Measurements from ENCODE around the gene CD200. TPM values are rescaled to one million over a fixed set of nuclear protein-coding genes. Genes with fewer than 3 reads are reported as not detected.

CD200 gene
- total RNA-seq, 1 experiment from 2014 or later = not detected

DNA sequence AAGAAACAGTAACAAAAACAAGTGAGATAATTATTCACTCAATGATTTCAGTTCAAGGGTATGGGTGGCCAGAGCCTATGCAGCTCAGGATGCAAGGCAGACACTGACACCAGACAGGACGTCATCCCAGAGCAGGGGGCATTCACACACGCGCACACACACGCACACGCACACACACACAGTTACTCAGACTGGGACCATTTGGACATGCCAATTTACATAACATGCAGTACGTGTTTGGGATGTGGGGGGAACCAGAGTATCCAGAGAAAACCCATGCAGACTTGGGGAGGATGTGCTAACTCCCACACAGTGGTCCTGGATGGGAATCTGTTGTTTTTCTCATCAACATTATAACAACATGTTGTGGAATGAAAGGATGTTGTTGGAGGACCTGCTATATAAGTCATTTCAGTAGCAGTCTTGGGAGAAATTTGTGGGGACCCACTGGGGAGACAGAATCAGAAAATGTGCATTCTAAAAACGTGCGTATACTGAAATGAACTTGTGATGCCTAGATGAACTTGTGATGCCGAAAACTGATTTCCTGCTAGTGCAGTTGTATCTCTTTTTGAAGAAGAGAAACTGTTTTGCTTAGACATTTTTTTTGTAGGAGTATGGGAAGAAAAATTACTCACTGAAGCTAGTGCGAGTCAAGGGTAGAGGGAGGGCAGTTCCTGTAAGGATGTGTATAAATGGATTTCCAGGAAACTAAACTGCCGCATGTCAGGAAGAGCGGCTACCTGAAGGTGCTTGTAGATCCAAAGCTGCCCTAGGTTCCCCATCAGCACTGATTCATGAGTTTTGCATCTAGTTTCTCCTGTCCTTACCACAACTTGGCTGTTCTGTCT lies 25.2 kb downstream of the CD200 start:
- Histone ChIP-seq H3K4me1 (ENCODE audit: low read length) (no peaks in the 10 kb centered on the region), H2AFZ (ENCODE audit: low read length) (no peak overlapping the region), H3K9me3 (ENCODE audit: low read length) (no peaks in the 10 kb centered on the region), H3K36me3 (ENCODE audit: insufficient read depth, low read length) (no peaks in the 10 kb centered on the region), H4K20me1 (ENCODE audit: insufficient read depth, low read depth, low read length) (no peaks in the 10 kb centered on the region), H3K9ac (ENCODE audit: low read length) (no peak overlapping the region), H3K4me2 (ENCODE audit: low read depth, low read length, poor library complexity, severe bottlenecking) (no peak overlapping the region), H3K27ac (ENCODE audit: low read length) (no peak overlapping the region), H3K27me3 (ENCODE audit: low read length) (no peaks in the 10 kb centered on the region), H3K4me3 (ENCODE audit: low read length) (no peak overlapping the region; the same call in 1 of the 2 replicates), H3K9me2 (replicated peaks; ENCODE audit: insufficient read depth, low read length) (no peaks in the 10 kb centered on the region), H3K79me2 (ENCODE audit: low read length) (no peaks in the 10 kb centered on the region)
- DNase-seq = no peak

DNA sequence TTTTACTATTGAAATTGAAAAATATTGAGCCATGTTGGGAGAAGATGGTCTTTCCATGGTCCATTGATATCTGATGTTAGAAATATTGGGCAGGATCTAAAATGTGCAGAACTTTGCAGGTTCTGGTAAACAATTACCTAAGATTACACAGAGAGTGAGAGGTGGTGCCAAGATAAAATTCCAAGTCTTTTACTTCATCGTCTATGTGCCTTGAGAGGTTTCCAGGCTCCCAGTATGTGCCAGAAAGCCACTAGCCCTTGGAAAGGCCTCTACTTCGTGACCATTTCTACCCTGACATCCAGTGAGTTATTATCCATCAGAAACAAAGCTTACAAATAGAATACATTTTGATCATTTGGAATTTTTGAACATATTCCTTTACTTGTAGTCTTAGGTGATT lies 27.6 kb downstream of the CD200 start:
- H2AFZ ChIP-seq (ENCODE audit: low read length) = no peak overlapping the region
- no peak overlapping the region for H3K9ac ChIP-seq (ENCODE audit: low read length)
- H3K27me3 ChIP-seq (ENCODE audit: low read length) = no peaks in the 10 kb centered on the region
- no peaks in the 10 kb centered on the region for H3K79me2 ChIP-seq (ENCODE audit: low read length)
- H3K4me2 ChIP-seq (ENCODE audit: low read depth, low read length, poor library complexity, severe bottlenecking) = no peak overlapping the region
- no peak overlapping the region for H3K27ac ChIP-seq (ENCODE audit: low read length)
- H3K4me3 ChIP-seq (ENCODE audit: low read length) = no peak overlapping the region
- no peaks in the 10 kb centered on the region for H3K4me1 ChIP-seq (ENCODE audit: low read length)
- DNase-seq = no peak
- H4K20me1 ChIP-seq (ENCODE audit: insufficient read depth, low read depth, low read length) = no peaks in the 10 kb centered on the region
- no peaks in the 10 kb centered on the region for H3K36me3 ChIP-seq (ENCODE audit: insufficient read depth, low read length)
- no peaks in the 10 kb centered on the region for H3K9me2 ChIP-seq (replicated peaks; ENCODE audit: insufficient read depth, low read length)
- H3K9me3 ChIP-seq (ENCODE audit: low read length) = no peaks in the 10 kb centered on the region

DNA sequence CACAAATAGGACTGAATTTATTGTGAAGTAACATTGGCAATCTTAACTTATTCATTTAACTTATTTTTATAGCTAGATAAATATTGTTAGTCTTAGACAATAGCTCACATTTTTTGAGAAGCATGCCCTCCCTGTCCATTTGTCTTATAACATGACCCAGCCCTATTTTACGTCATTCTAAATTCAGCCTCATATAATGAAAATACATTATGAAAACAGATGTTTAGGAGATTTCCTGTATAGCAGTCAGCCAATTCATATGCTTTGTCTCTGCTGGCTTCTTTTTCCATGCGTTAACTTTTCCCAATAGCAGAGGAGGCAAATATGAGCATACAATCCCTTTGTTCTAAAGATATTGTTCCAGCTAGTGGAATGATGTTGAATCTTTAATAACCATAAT lies 29.3 kb downstream of the CD200 start:
- no peak overlapping the region for H3K9ac ChIP-seq (ENCODE audit: low read length)
- H3K4me1 ChIP-seq (ENCODE audit: low read length) = no peaks in the 10 kb centered on the region
- no peaks in the 10 kb centered on the region for H4K20me1 ChIP-seq (ENCODE audit: insufficient read depth, low read depth, low read length)
- no peaks in the 10 kb centered on the region for H3K27me3 ChIP-seq (ENCODE audit: low read length)
- H3K4me3 ChIP-seq (ENCODE audit: low read length) = no peak overlapping the region
- no peaks in the 10 kb centered on the region for H3K9me2 ChIP-seq (replicated peaks; ENCODE audit: insufficient read depth, low read length)
- no peaks in the 10 kb centered on the region for H3K9me3 ChIP-seq (ENCODE audit: low read length)
- no peaks in the 10 kb centered on the region for H3K36me3 ChIP-seq (ENCODE audit: insufficient read depth, low read length)
- no peak for DNase-seq
- H3K27ac ChIP-seq (ENCODE audit: low read length) = no peak overlapping the region
- no peak overlapping the region for H3K4me2 ChIP-seq (ENCODE audit: low read depth, low read length, poor library complexity, severe bottlenecking)
- no peaks in the 10 kb centered on the region for H3K79me2 ChIP-seq (ENCODE audit: low read length)
- H2AFZ ChIP-seq (ENCODE audit: low read length) = no peak overlapping the region

- Histone ChIP-seq H2AFZ (ENCODE audit: low read length) (no peak overlapping the region), H3K4me2 (ENCODE audit: low read depth, low read length, poor library complexity, severe bottlenecking) (no peak overlapping the region), H3K9me3 (ENCODE audit: low read length) (no peaks in the 10 kb centered on the region), H3K27me3 (ENCODE audit: low read length) (no peaks in the 10 kb centered on the region), H3K4me1 (ENCODE audit: low read length) (no peaks in the 10 kb centered on the region), H3K27ac (ENCODE audit: low read length) (no peak overlapping the region), H4K20me1 (ENCODE audit: insufficient read depth, low read depth, low read length) (no peaks in the 10 kb centered on the region), H3K4me3 (ENCODE audit: low read length) (no peak overlapping the region), H3K79me2 (ENCODE audit: low read length) (no peaks in the 10 kb centered on the region), H3K9ac (ENCODE audit: low read length) (no peak overlapping the region), H3K9me2 (replicated peaks; ENCODE audit: insufficient read depth, low read length) (no peaks in the 10 kb centered on the region), H3K36me3 (ENCODE audit: insufficient read depth, low read length) (no peaks in the 10 kb centered on the region)
- no peak for DNase-seq
These were observed 31.3 kb downstream of the CD200 start for GRCh38 chr3:112364291-112364690.

GRCh38 chr3:112365035-112365434 lies 32.1 kb downstream of the CD200 start:
- Histone ChIP-seq H3K9ac (ENCODE audit: low read length) (no peak overlapping the region), H2AFZ (ENCODE audit: low read length) (no peak overlapping the region), H3K4me2 (ENCODE audit: low read depth, low read length, poor library complexity, severe bottlenecking) (no peak overlapping the region), H3K4me1 (ENCODE audit: low read length) (no peaks in the 10 kb centered on the region), H3K27me3 (ENCODE audit: low read length) (no peaks in the 10 kb centered on the region), H3K27ac (ENCODE audit: low read length) (no peak overlapping the region), H4K20me1 (ENCODE audit: insufficient read depth, low read depth, low read length) (no peaks in the 10 kb centered on the region), H3K9me2 (replicated peaks; ENCODE audit: insufficient read depth, low read length) (no peaks in the 10 kb centered on the region), H3K79me2 (ENCODE audit: low read length) (no peaks in the 10 kb centered on the region), H3K9me3 (ENCODE audit: low read length) (no peaks in the 10 kb centered on the region), H3K4me3 (ENCODE audit: low read length) (no peak overlapping the region), H3K36me3 (ENCODE audit: insufficient read depth, low read length) (no peaks in the 10 kb centered on the region)
- no peak for DNase-seq

DNA sequence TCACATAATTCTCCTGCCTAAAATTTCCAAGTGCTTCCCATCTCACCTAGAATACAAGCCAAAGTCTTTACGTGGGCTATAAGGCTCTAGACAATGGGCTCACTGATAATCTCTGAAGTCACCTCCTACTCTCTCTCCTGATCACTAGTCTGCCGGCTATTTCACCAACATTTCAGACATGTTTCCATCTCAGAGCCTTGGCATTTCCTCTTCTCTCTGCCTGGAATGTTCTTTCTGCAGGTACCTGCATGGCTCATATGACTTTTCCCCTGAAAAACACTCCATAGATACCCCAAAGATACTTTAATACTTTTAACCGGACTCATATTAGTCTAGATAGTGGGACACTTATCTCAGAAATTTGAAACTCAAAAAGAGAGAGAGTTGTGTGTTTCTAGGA lies 32.7 kb downstream of the CD200 start:
- no peak for DNase-seq
- H4K20me1 ChIP-seq (ENCODE audit: insufficient read depth, low read depth, low read length) = no peaks in the 10 kb centered on the region
- H3K9me2 ChIP-seq (replicated peaks; ENCODE audit: insufficient read depth, low read length) = no peaks in the 10 kb centered on the region
- no peaks in the 10 kb centered on the region for H3K4me1 ChIP-seq (ENCODE audit: low read length)
- no peak overlapping the region for H2AFZ ChIP-seq (ENCODE audit: low read length)
- no peaks in the 10 kb centered on the region for H3K79me2 ChIP-seq (ENCODE audit: low read length)
- H3K36me3 ChIP-seq (ENCODE audit: insufficient read depth, low read length) = no peaks in the 10 kb centered on the region
- H3K9me3 ChIP-seq (ENCODE audit: low read length) = no peaks in the 10 kb centered on the region
- no peak overlapping the region for H3K9ac ChIP-seq (ENCODE audit: low read length)
- no peak overlapping the region for H3K4me2 ChIP-seq (ENCODE audit: low read depth, low read length, poor library complexity, severe bottlenecking)
- no peaks in the 10 kb centered on the region for H3K27me3 ChIP-seq (ENCODE audit: low read length)
- no peak overlapping the region for H3K27ac ChIP-seq (ENCODE audit: low read length)
- no peak overlapping the region for H3K4me3 ChIP-seq (ENCODE audit: low read length)

- no peak for DNase-seq
- H3K9me3 ChIP-seq (ENCODE audit: low read length) = no peaks in the 10 kb centered on the region
- H3K9ac ChIP-seq (ENCODE audit: low read length) = no peak overlapping the region
- H3K4me2 ChIP-seq (ENCODE audit: low read depth, low read length, poor library complexity, severe bottlenecking) = no peak overlapping the region
- H4K20me1 ChIP-seq (ENCODE audit: insufficient read depth, low read depth, low read length) = no peaks in the 10 kb centered on the region
- H3K79me2 ChIP-seq (ENCODE audit: low read length) = no peaks in the 10 kb centered on the region
- H3K36me3 ChIP-seq (ENCODE audit: insufficient read depth, low read length) = no peaks in the 10 kb centered on the region
- no peak overlapping the region for H2AFZ ChIP-seq (ENCODE audit: low read length)
- no peak overlapping the region for H3K4me3 ChIP-seq (ENCODE audit: low read length)
- no peaks in the 10 kb centered on the region for H3K4me1 ChIP-seq (ENCODE audit: low read length)
- no peak overlapping the region for H3K27ac ChIP-seq (ENCODE audit: low read length)
- H3K27me3 ChIP-seq (ENCODE audit: low read length) = no peaks in the 10 kb centered on the region
- H3K9me2 ChIP-seq (replicated peaks; ENCODE audit: insufficient read depth, low read length) = no peaks in the 10 kb centered on the region
These were observed 33.6 kb downstream of the CD200 start for GRCh38 chr3:112366522-112366921.

DNA sequence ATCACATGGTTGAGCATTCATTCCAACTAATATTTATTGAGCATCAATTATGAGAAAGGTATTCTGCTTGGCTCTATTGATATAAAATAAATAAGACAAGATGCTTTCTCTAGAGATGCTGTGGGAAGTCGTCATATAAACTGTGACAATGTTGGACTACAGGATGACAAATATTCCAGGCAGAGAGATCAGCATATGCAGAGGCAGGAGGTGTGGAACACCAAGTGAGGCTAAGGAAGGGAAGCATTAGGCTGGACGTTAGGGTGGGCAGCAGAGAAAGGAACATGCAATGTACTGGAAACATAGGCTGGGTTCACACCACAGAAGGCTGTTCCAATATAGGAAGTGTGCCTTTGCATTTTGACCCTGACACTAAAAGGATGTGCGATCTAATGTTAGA lies 38.6 kb downstream of the CD200 start:
- DNase-seq = no peak
- Histone ChIP-seq H4K20me1 (ENCODE audit: insufficient read depth, low read depth, low read length) (no peaks in the 10 kb centered on the region), H3K27ac (ENCODE audit: low read length) (no peak overlapping the region), H3K36me3 (ENCODE audit: insufficient read depth, low read length) (no peaks in the 10 kb centered on the region), H3K9ac (ENCODE audit: low read length) (no peak overlapping the region), H3K27me3 (ENCODE audit: low read length) (no peaks in the 10 kb centered on the region), H2AFZ (ENCODE audit: low read length) (no peak overlapping the region), H3K4me2 (ENCODE audit: low read depth, low read length, poor library complexity, severe bottlenecking) (no peak overlapping the region), H3K4me3 (ENCODE audit: low read length) (no peak overlapping the region), H3K9me3 (ENCODE audit: low read length) (no peaks in the 10 kb centered on the region), H3K9me2 (replicated peaks; ENCODE audit: insufficient read depth, low read length) (no peaks in the 10 kb centered on the region), H3K4me1 (ENCODE audit: low read length) (no peaks in the 10 kb centered on the region), H3K79me2 (ENCODE audit: low read length) (no peaks in the 10 kb centered on the region)
